Measurements from ENCODE around the gene CXXC4.

Gene CXXC4

DNA sequence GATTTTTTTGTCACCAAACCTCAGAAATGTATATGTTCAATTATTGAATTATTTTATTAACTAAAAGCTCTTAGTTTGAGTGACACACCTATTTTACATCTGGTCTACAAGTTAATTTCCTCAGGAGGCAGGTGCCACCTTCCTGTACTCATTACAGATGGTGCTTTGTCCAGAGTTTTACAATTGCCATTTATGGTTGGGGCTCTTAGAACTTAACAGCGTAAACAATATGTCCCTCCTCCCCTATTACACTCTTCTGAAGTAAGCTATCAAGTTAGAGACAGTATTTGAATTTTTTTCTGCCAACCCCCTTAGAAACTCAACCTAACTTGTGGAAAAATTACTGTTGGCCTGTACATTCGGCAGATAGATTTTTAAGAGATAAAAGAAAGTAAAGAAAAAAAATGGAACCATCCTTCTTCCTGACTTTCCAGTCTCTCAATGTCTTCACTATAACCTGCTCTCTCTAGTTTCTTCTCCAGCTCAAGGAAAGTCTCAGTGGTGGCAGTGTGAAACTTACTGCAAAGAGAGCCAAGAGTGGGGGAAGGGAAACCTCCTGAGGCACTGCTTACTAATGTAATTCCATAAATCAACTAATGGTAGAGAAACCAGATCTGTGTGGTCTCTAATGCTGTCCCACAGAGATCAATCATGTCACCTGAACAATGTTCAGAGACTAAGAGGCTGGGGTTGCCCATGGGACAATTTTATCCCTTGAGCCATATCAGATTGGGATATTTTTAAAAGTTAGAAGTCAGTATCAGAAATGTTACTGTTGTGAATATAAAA, 7.8 kb downstream of the CXXC4 start:
- FAIRE-seq, result no peak

- FAIRE-seq, result no peak
Measured at GRCh38 chr4:104475652-104476051, 19.0 kb downstream of the CXXC4 start.

GRCh38 chr4:104472766-104473165, 21.9 kb downstream of the CXXC4 start:
- no peak for FAIRE-seq

DNA sequence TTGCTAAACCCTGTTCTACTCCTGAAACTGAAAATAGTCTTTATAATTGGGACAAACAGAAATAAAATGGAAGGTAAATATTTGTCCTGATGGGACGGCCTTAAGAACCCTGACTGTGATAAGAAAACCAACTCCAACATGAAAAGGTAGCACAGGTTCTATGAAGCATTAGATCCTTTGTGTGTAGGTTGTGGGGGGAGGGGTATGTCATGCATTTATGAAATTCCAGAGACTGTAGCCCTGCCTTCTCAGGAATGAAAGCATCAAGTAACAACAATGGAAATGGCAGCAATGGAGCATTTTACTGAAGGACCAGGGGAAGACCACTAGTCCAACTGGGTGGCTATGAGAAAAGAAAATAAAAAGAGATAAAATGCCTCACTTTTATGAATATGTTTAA, 23.9 kb downstream of the CXXC4 start:
- FAIRE-seq, result no peak

GRCh38 chr4:104469794-104470193, 24.9 kb downstream of the CXXC4 start:
- no peak for FAIRE-seq

DNA sequence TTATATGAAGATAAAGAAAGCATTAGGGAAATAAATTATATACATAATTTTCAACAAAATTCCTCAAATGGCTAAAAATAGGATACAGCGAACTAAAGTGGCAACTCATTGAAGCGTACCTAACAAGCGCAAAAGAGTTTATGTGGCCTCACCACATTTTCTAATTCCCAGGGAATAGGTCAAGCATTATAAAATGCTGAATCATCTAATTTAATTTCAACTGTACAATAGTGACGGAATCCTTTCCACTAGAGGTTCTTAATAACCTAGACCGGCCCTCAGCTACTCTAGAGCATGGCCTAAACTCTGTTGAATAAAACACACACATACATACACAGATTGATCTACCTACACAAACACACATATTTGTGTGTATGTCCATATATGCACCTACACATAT, 29.1 kb downstream of the CXXC4 start:
- no peak for FAIRE-seq

GRCh38 chr4:104465201-104465600, 29.5 kb downstream of the CXXC4 start:
- FAIRE-seq, result no peak

GRCh38 chr4:104462641-104463040, 32.1 kb downstream of the CXXC4 start:
- no peak for FAIRE-seq

DNA sequence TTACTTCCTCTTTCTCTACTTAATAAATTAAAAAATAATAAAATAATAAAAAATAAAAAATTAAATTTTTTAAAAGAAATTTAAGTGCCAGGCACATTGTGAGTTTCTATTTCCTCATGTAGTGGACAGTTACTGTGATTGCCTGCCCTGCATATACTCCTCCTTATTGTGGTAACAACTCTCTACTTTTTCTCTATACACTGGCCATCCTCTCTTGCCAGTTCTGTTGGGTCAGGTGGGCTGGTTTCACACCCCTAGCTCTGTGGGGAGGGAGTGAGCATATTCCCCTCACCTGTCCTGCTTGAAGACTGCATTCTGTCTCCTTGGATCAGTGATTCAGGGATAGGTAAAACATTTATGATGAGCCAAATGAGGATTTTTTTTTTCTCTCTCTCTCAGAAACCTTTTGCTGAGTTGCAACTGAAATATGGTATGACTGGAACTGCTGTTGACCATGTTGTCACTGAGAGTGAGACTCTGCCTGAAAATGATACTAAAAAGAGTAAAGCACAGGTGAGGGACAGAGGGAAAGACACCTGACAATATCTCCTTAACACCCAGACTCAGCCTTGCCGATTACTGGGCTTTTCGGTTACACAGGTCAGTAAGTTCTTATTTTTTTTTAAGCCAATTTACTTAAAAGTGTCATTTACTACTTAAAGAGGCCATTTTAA, 37.2 kb downstream of the CXXC4 start:
- no peak for FAIRE-seq

- no peak for FAIRE-seq
Measured at GRCh38 chr4:104451573-104451972, 43.1 kb downstream of the CXXC4 start.

DNA sequence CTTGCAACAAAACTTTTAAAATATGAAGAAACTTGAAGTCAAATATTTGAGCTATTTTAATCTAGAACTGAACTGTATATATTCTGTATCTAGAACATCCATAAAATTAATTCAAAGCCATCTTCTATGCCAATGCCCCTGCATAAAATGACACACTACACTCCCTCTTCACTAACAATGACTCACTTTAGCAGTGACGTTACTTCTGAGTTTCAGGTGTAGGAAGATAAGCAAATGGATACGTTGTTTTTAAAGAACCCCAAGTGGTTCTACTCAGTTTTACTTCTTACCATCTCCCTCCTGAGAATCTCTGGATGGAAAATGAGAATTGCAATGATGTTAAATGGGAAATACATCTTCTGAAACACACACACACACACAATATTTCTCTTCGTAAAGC, 45.2 kb downstream of the CXXC4 start:
- no peak for FAIRE-seq

GRCh38 chr4:104447294-104447693, 47.4 kb downstream of the CXXC4 start:
- FAIRE-seq, result no peak

GRCh38 chr4:104446431-104447278, 48.0 kb downstream of the CXXC4 start:
- FAIRE-seq, result no peak

- FAIRE-seq, result no peak
Measured at GRCh38 chr4:104444685-104445084, 50.0 kb downstream of the CXXC4 start.

DNA sequence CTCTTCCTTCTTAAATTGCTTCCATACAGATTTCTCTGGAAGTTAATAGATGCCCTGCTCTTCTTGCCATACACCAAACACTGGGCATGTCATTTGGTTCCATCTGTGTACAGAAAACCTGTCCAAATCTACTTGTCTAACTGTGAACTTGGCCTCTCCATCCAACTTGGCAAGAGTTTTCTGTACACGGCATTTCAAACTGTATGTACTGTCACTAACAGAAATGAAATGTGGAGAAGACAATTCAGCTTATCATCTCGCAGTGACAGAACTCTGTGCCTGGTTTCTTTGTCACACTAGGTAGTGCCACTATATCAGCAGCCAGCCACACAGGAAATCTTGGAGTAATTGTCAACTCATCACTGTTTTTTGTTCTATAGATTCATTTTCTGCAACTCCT, 58.2 kb downstream of the CXXC4 start:
- FAIRE-seq, result no peak

- no peak for FAIRE-seq
Measured at GRCh38 chr4:104429150-104429741, 65.4 kb downstream of the CXXC4 start.

DNA sequence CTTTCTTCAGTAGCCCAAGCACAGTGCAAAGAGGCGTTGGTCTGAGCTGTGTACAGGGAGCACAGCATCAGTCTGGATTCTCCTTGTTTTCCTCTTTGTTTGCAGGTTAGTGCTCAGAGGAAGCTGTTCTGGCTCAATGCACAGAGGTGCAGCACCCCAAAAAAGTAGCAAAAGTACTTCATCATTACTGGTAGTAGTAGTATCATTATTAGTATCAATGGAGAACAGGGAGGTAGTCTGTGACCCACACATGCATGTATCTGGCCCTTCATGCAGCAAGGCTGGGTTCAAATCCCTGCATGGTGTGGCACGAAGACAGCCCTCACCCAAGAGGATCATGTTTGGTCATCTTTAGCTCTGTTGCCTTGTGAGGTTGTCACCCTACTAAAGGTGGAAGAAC, 68.7 kb downstream of the CXXC4 start:
- no peak for FAIRE-seq

- FAIRE-seq, result no peak
Measured at GRCh38 chr4:104424989-104425388, 69.7 kb downstream of the CXXC4 start.

- FAIRE-seq, result no peak
Measured at GRCh38 chr4:104424475-104424941, 70.2 kb downstream of the CXXC4 start.

- FAIRE-seq, result no peak
Measured at GRCh38 chr4:104421566-104421965, 73.1 kb downstream of the CXXC4 start.

- FAIRE-seq, result no peak
Measured at GRCh38 chr4:104420766-104421165, 73.9 kb downstream of the CXXC4 start.
